Endodermal cell (in vitro differentiated cells): ENCODE measurements around the gene USP48. TPM values are rescaled to one million over a fixed set of nuclear protein-coding genes. Genes with fewer than 3 reads are reported as not detected.

Source experiments
- DNase-seq: peaks from one replicate; pipeline ENCODE4 v3.0.0-alpha.2; 2017
- H3K27ac ChIP-seq: 2 replicates; pipeline ENCODE4 v1.5.1; 2013; ENCODE audit warnings: mild to moderate bottlenecking, low read depth, low read length, moderate library complexity
- H3K27me3 ChIP-seq: 2 replicates; pipeline ENCODE4 v1.6.1; 2013; ENCODE audit warnings: mild to moderate bottlenecking, low read length, moderate library complexity; ENCODE audit not compliant: insufficient read depth, control insufficient read depth, poor library complexity, severe bottlenecking
- H3K36me3 ChIP-seq: 2 replicates; pipeline ENCODE4 v1.7.0; 2013; ENCODE audit warnings: mild to moderate bottlenecking, low read length, moderate library complexity; ENCODE audit not compliant: control insufficient read depth, insufficient read depth
- H3K4me1 ChIP-seq: one replicate; pipeline ENCODE4 v1.7.0; 2013; ENCODE audit warnings: low read length; ENCODE audit not compliant: control insufficient read depth, insufficient read depth
- H3K4me3 ChIP-seq: 2 replicates; pipeline ENCODE4 v1.5.1; 2013; ENCODE audit warnings: mild to moderate bottlenecking, low read length, moderate library complexity
- H3K9ac ChIP-seq: 2 replicates; pipeline ENCODE4 v1.6.1; 2013; ENCODE audit warnings: mild to moderate bottlenecking, low read length, moderate library complexity; ENCODE audit not compliant: poor library complexity, severe bottlenecking; ENCODE audit errors: extremely low read depth
- H3K9me3 ChIP-seq: 2 replicates; pipeline ENCODE4 v1.6.1; 2013; ENCODE audit warnings: mild to moderate bottlenecking, low read length, moderate library complexity; ENCODE audit not compliant: control insufficient read depth
- H3K27ac Mint-ChIP-seq: 2 replicates; pipeline ENCODE4 v1.8.0; 2020; ENCODE audit warnings: mixed read lengths
- H3K27me3 Mint-ChIP-seq: 2 replicates; pipeline ENCODE4 v1.8.0; 2021; ENCODE audit warnings: mild to moderate bottlenecking, mixed read lengths; ENCODE audit not compliant: insufficient read depth
- H3K36me3 Mint-ChIP-seq: 2 replicates; pipeline ENCODE4 v1.8.0; 2020; ENCODE audit warnings: low read depth, mixed read lengths
- H3K4me1 Mint-ChIP-seq: 2 replicates; pipeline ENCODE4 v1.8.0; 2020; ENCODE audit warnings: mixed read lengths
- H3K4me3 Mint-ChIP-seq: 2 replicates; pipeline ENCODE4 v1.8.0; 2020; ENCODE audit warnings: mild to moderate bottlenecking, moderate library complexity, mixed read lengths
- H3K9me3 Mint-ChIP-seq: 2 replicates; pipeline ENCODE4 v1.8.0; 2020; ENCODE audit warnings: mild to moderate bottlenecking, mixed read lengths
- WGBS, 2 experiments: methylation state at CpG; one replicate each; pipeline versions ENCODE4 v1.1.5 to v1.1.7; 2013; ENCODE audit warnings: missing lambda C conversion rate in 2 of 2, mixed read lengths in 1 of 2; ENCODE audit not compliant: insufficient coverage in 1 of 2, insufficient read length in 1 of 2; 5-methylcytosine and 5-hydroxymethylcytosine counted together
- total RNA-seq, 2 donors: library from RNA; stranded (reverse); fragmentation: NEBNext Ultra II Directional in 1 of 2; extraction: Animal tissue kit (Norgen Biotek cat#: 25700) in 1 of 2; gene quantifications; 2 replicates in 1 of 2; 3 replicates in 1 of 2; pipeline ENCODE4 v1.2.1, GENCODE V29; 2021
- TF ChIP-seq, protein P1 (sequence below): fragments of 200-600 bp; sonication (generic); conservative IDR thresholded peaks from 2 replicates; pipeline ENCODE4 v1.5.0; 2021; ENCODE audit warnings: antibody characterized with exemption, mild to moderate bottlenecking

USP48 gene
- total RNA-seq, 2 donors from 2014 or later = 73.8 to 78.6 TPM

DNA sequence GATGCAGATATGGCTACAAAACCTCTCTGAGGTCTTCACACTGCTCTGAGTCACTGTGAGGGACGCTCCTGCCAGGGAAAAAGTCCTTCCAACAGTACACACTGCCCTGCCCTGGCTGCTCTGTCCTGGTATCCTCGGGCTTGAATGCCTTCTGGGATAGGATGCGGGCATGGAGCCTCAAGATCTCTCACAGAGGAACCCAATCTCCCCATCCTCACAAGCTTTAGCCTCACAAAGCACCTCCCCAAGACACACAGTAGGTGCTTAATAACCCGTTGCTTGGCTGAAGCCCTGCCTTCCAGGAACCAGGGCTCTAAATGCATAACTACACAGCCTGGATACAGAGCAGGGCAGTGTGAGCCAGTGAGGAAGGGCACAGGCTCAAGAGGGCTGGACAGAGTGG is 123.0 kb downstream of the USP48 start:
- Mint-ChIP-seq H3K9me3 (no peaks in the 10 kb centered on the region), H3K27ac (no peak overlapping the region), H3K27me3 (peaks cover 25% of the 10 kb centered on the region), H3K4me3 (peak overlapping the region; percentile 54), H3K36me3 (no peaks in the 10 kb centered on the region), H3K4me1 (peaks cover 3% of the 10 kb centered on the region)
- H3K4me1 ChIP-seq = no peaks in the 10 kb centered on the region
- H3K9ac ChIP-seq = no peak overlapping the region
- TF ChIP-seq, protein P1, sequence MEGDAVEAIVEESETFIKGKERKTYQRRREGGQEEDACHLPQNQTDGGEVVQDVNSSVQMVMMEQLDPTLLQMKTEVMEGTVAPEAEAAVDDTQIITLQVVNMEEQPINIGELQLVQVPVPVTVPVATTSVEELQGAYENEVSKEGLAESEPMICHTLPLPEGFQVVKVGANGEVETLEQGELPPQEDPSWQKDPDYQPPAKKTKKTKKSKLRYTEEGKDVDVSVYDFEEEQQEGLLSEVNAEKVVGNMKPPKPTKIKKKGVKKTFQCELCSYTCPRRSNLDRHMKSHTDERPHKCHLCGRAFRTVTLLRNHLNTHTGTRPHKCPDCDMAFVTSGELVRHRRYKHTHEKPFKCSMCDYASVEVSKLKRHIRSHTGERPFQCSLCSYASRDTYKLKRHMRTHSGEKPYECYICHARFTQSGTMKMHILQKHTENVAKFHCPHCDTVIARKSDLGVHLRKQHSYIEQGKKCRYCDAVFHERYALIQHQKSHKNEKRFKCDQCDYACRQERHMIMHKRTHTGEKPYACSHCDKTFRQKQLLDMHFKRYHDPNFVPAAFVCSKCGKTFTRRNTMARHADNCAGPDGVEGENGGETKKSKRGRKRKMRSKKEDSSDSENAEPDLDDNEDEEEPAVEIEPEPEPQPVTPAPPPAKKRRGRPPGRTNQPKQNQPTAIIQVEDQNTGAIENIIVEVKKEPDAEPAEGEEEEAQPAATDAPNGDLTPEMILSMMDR = no peak
- WGBS, 2 experiments = 22 to 64% methylated on average over 2 to 4 of the region's 4 CpGs
- DNase-seq = no peak
- H3K27ac ChIP-seq = no peak overlapping the region
- no peaks in the 10 kb centered on the region for H3K36me3 ChIP-seq
- no peak overlapping the region for H3K4me3 ChIP-seq
- no peaks in the 10 kb centered on the region for H3K9me3 ChIP-seq
- peaks cover 26% of the 10 kb centered on the region for H3K27me3 ChIP-seq

DNA sequence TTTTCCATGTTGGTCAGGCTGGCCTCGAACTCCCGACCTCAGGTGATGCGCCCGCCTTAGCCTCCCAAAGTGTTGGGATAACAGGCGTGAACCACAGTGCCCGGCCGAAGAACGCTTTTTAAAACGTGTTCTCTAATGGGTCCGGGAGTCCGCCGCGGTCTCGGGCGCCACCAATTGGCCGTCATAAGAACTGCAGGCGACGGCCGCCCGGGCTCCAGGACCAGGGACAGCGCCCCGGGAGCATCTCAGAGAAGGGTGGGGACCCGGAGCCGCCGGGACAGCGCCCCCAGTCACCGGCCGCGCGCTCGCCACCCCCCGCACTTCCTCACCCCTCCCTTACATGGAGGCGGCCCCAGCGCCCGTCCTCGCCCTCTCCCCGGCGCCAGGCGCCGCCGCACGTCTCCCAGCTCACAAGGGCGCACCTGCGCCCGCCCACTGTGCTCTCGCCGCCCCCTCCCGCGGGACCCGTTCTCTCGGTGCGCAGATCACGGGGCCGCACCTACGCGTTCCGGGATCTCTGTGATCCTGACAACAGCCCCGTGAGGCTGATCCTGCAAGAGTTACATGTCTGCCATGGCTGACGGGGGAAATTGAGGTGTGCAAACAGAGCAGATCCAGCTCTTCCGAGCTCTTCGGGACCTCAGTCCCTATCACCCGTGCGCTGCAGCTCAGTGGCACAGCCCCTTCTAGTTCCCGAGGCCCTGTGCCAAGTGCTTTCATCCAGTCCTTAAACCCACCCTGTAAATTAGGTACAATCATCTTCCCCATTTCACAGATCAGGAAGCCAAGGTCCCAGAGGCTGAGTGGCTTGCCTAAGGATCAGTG is 123.6 kb downstream of the USP48 start:
- Mint-ChIP-seq H3K9me3 (no peaks in the 10 kb centered on the region), H3K27me3 (peaks cover 27% of the 10 kb centered on the region), H3K27ac (no peak overlapping the region), H3K36me3 (no peaks in the 10 kb centered on the region), H3K4me1 (peaks cover 3% of the 10 kb centered on the region), H3K4me3 (peak overlapping the region; percentile 54)
- Histone ChIP-seq H3K27ac (no peak overlapping the region), H3K4me3 (peak overlapping the region; percentile 69), H3K9me3 (no peaks in the 10 kb centered on the region), H3K27me3 (peaks cover 26% of the 10 kb centered on the region), H3K4me1 (no peaks in the 10 kb centered on the region), H3K9ac (no peak overlapping the region), H3K36me3 (no peaks in the 10 kb centered on the region)
- DNase-seq = peak; percentile 97
- 3 to 5% methylated on average over 24 to 63 of the region's 64 CpGs for WGBS, 2 experiments
- TF ChIP-seq, protein P1 = peak; percentile 96

DNA sequence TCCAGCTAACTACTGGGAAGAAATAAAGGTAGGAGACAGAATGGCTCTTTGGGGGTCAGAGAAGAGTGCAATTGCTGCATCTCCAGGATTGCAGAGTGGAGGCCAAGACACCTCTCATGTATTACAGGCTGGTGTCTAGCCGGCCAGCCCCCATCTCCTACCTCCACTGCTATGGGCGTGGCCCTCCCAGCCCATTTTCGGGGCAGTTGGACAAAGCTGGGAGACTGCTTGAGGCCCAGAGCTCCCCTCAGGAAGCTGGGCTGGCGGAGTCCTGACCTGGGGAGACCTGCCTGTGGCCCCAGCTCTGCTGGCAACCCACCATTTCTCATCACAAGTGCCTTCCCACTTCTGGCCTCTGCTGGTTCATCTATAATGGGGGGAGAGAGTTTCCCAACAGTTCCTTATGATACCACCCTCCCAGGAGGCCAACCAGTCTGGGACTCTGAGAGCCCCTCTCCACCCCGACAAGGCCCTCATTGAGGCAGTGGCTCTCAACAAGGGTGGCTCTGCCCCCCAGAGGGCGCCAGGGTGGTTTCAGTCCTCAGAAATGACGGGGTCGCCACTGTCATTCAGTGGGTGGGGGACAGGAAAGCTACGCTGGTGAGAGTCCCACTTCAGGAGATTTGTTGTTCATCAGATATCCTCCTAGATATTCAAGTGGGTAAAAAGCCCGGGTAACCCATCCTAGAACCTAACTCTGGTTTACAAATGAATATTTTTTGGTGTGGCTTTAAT is 125.3 kb downstream of the USP48 start:
- WGBS, 2 experiments = 72 to 79% methylated on average over 4 to 10 of the region's 10 CpGs
- Histone ChIP-seq H3K36me3 (no peaks in the 10 kb centered on the region), H3K9ac (no peak overlapping the region), H3K27ac (no peak overlapping the region), H3K4me1 (no peaks in the 10 kb centered on the region), H3K9me3 (no peaks in the 10 kb centered on the region), H3K27me3 (peaks cover 27% of the 10 kb centered on the region), H3K4me3 (no peak overlapping the region)
- Mint-ChIP-seq H3K4me3 (no peak overlapping the region), H3K27ac (no peak overlapping the region), H3K36me3 (no peaks in the 10 kb centered on the region), H3K27me3 (peaks cover 33% of the 10 kb centered on the region), H3K9me3 (no peaks in the 10 kb centered on the region), H3K4me1 (no peaks in the 10 kb centered on the region)
- peak; percentile 68 for DNase-seq
- TF ChIP-seq, protein P1 = peak; percentile 55
